HEK293 (cell line): ENCODE results near the gene REX1BD.

Source experiments
- SP3 ChIP-seq: fragments of 450-650 bp; formaldehyde crosslinking; IDR thresholded peaks from 2 replicates; pipeline ENCODE4 v1.5.1; 2016; ENCODE audit warnings: missing biosample characterization, missing genetic modification characterization
- TCF7L2 ChIP-seq: IDR thresholded peaks from 2 replicates; pipeline ENCODE4 v1.6.1; 2011; ENCODE audit warnings: low read depth, mild to moderate bottlenecking, inconsistent platforms, low read length, moderate library complexity, borderline replicate concordance
- ZNF324 ChIP-seq: fragments of 450-650 bp; formaldehyde crosslinking; IDR thresholded peaks from 2 replicates; pipeline ENCODE4 v1.5.1; 2016; ENCODE audit warnings: missing biosample characterization, missing genetic modification characterization
- ZNF585B ChIP-seq: fragments of 450-650 bp; formaldehyde crosslinking; IDR thresholded peaks from 2 replicates; pipeline ENCODE4 v1.5.1; 2016; ENCODE audit warnings: missing biosample characterization, missing genetic modification characterization
- ZNF747 ChIP-seq: fragments of 450-650 bp; formaldehyde crosslinking; IDR thresholded peaks from 2 replicates; pipeline ENCODE4 v1.5.1; 2016; ENCODE audit warnings: missing biosample characterization, missing genetic modification characterization
- TF ChIP-seq, protein P1 (sequence below): fragments of 450-650 bp; formaldehyde crosslinking; IDR thresholded peaks from 2 replicates; pipeline ENCODE4 v1.5.1; 2016; ENCODE audit warnings: missing biosample characterization, missing genetic modification characterization
- TF ChIP-seq, protein P2 (sequence below): fragments of 450-650 bp; formaldehyde crosslinking; IDR thresholded peaks from 2 replicates; pipeline ENCODE4 v1.5.1; 2016; ENCODE audit warnings: missing biosample characterization, missing genetic modification characterization

DNA sequence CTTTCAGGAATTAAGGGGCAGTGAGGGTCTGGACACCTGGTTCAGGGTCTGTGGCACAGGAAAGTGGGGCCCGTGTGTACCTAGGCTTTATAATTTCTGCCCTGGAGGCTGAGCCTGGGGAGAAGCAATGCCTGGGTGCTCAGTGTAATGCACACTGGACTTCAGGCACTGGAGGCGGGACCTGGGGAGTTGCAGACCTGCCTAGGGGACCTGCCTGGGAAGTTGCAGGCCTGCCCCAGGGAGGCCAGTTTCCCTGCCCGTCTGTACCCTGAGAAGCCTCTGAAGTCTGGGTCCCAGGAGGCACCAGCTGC, 21.6 kb downstream of the REX1BD start:
- TF ChIP-seq ZNF585B (tag by site-specific recombination) (no peak), SP3 (tag by site-specific recombination) (no peak), ZNF747 (tag by site-specific recombination) (no peak), TCF7L2 (no peak), ZNF324 (tag by site-specific recombination) (no peak)
- TF ChIP-seq, protein P1, sequence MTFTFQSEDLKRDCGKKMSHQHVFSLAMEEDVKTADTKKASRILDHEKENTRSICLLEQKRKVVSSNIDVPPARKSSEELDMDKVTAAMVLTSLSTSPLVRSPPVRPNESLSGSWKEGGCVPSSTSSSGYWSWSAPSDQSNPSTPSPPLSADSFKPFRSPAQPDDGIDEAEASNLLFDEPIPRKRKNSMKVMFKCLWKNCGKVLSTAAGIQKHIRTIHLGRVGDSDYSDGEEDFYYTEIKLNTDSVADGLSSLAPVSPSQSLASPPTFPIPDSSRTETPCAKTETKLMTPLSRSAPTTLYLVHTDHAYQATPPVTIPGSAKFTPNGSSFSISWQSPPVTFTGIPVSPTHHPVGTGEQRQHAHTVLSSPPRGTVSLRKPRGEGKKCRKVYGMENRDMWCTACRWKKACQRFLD (tag by site-specific recombination), result no peak
- TF ChIP-seq, protein P2, sequence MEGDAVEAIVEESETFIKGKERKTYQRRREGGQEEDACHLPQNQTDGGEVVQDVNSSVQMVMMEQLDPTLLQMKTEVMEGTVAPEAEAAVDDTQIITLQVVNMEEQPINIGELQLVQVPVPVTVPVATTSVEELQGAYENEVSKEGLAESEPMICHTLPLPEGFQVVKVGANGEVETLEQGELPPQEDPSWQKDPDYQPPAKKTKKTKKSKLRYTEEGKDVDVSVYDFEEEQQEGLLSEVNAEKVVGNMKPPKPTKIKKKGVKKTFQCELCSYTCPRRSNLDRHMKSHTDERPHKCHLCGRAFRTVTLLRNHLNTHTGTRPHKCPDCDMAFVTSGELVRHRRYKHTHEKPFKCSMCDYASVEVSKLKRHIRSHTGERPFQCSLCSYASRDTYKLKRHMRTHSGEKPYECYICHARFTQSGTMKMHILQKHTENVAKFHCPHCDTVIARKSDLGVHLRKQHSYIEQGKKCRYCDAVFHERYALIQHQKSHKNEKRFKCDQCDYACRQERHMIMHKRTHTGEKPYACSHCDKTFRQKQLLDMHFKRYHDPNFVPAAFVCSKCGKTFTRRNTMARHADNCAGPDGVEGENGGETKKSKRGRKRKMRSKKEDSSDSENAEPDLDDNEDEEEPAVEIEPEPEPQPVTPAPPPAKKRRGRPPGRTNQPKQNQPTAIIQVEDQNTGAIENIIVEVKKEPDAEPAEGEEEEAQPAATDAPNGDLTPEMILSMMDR, result no peak
